ENCODE results near the gene FKBP9. TPM values are rescaled to one million over a fixed set of nuclear protein-coding genes. Genes with fewer than 3 reads are reported as not detected.

FKBP9 gene
- polyA plus RNA-seq, 1 donor (not counting 4 experiments of a cell fraction or from before 2014, with no cell fraction given), result 92.2 TPM

DNA sequence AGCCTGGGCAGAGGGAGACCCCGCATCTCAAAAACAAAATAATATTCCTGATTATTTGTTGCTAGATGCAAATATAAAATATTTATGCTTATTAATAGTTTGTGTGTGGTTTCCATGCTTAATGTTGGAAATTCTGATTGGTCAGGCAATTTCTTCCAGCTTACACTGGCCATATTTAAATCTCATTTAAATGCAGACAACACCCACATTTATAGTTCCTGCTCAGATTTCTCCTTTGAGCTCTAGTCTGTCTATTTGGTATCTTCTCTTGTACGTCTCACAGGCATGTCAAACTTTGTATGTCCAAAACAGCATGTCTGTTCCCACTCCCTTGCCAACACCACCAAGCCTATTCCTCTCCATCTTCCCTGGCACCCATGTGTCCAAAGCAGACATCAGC is 52.5 kb downstream of the FKBP9 start:
- FAIRE-seq (no peak), DNase-seq (ENCODE audit: low read depth, low spot score) (no peak)
- no peak overlapping the region for H2AFZ ChIP-seq (ENCODE audit: control insufficient read depth, low read length)
- dilution Hi-C loops (cut with MboI; ENCODE audit: extremely low pct_ligation_motif_present, low sequenced_read_pairs), result no loop called here
- H3K79me2 ChIP-seq (ENCODE audit: control insufficient read depth, insufficient read depth, low read length), result no peaks in the 10 kb centered on the region
- H4K20me1 ChIP-seq (ENCODE audit: control insufficient read depth, extremely low read depth, insufficient read depth, low read length), result no peaks in the 10 kb centered on the region
- H3K4me3 ChIP-seq (ENCODE audit: control insufficient read depth in 2 of 3, extremely low read depth in 1 of 3, insufficient read depth in 2 of 3, low read depth in 1 of 3, low read length in 3 of 3), result no peak overlapping the region
- no peaks in the 10 kb centered on the region for H3K9me1 ChIP-seq (ENCODE audit: control insufficient read depth, extremely low read depth, insufficient read depth, low read length)
- peaks cover 5 to 7% of the 10 kb centered on the region in 2 experiments for H3K36me3 ChIP-seq (ENCODE audit: control insufficient read depth in 2 of 2, extremely low read depth in 1 of 2, insufficient read depth in 2 of 2, low read length in 2 of 2)
- TF ChIP-seq, protein P1, sequence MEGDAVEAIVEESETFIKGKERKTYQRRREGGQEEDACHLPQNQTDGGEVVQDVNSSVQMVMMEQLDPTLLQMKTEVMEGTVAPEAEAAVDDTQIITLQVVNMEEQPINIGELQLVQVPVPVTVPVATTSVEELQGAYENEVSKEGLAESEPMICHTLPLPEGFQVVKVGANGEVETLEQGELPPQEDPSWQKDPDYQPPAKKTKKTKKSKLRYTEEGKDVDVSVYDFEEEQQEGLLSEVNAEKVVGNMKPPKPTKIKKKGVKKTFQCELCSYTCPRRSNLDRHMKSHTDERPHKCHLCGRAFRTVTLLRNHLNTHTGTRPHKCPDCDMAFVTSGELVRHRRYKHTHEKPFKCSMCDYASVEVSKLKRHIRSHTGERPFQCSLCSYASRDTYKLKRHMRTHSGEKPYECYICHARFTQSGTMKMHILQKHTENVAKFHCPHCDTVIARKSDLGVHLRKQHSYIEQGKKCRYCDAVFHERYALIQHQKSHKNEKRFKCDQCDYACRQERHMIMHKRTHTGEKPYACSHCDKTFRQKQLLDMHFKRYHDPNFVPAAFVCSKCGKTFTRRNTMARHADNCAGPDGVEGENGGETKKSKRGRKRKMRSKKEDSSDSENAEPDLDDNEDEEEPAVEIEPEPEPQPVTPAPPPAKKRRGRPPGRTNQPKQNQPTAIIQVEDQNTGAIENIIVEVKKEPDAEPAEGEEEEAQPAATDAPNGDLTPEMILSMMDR (optimal IDR thresholded peaks at IDR 0.05 in 1 of 3, IDR thresholded peaks at IDR 0.05 in 1 of 3, conservative IDR thresholded peaks at IDR 0.05 in 1 of 3; ENCODE audit: extremely low read depth in 1 of 3, insufficient read depth in 2 of 3, low read length in 3 of 3), result no peak
- no peak for TF ChIP-seq EZH2 (IDR thresholded peaks at IDR 0.05; ENCODE audit: low read length)
- no peaks in the 10 kb centered on the region for H3K27me3 ChIP-seq (ENCODE audit: control insufficient read depth, extremely low read depth, insufficient read depth, low read length)
- H3K9me3 ChIP-seq (ENCODE audit: control insufficient read depth, low read depth, low read length), result no peaks in the 10 kb centered on the region
- no peaks in the 10 kb centered on the region for H3K4me1 ChIP-seq (ENCODE audit: control insufficient read depth, extremely low read depth, insufficient read depth, low read length)
- H3K4me2 ChIP-seq (ENCODE audit: control insufficient read depth, extremely low read depth, insufficient read depth, low read depth, low read length), result no peak overlapping the region
- no peak overlapping the region for H3K27ac ChIP-seq (ENCODE audit: control insufficient read depth, insufficient read depth, low read length)
- H3K9ac ChIP-seq (ENCODE audit: control insufficient read depth, extremely low read depth, insufficient read depth, low read length), result no peak overlapping the region

DNA sequence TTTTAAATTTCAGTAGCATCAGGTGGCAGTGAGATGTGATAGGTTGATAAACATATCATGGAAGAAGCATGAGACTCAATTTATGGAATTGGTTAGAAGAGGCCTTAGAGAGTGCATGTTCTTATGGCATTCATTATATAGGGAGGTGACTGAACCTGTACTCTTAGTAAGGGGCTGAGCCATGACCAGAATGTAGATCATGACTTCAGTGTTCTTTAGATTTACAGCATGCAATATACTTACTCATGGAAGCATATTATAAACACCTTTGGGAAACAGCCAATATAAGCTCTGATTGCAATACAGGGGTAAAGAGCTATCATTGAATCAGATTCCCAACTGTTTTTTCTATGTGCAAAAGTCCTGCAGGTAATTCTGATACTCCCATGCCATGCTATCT is 55.1 kb downstream of the FKBP9 start:
- H4K20me1 ChIP-seq (ENCODE audit: control insufficient read depth, extremely low read depth, insufficient read depth, low read length), result no peaks in the 10 kb centered on the region
- TF ChIP-seq, protein P1 (optimal IDR thresholded peaks at IDR 0.05 in 1 of 3, IDR thresholded peaks at IDR 0.05 in 1 of 3, conservative IDR thresholded peaks at IDR 0.05 in 1 of 3; ENCODE audit: extremely low read depth in 1 of 3, insufficient read depth in 2 of 3, low read length in 3 of 3), result no peak
- no peak for TF ChIP-seq EZH2 (IDR thresholded peaks at IDR 0.05; ENCODE audit: low read length)
- dilution Hi-C loops (cut with MboI; ENCODE audit: extremely low pct_ligation_motif_present, low sequenced_read_pairs), result no loop called here
- no peaks in the 10 kb centered on the region for H3K27me3 ChIP-seq (ENCODE audit: control insufficient read depth, extremely low read depth, insufficient read depth, low read length)
- H3K9me1 ChIP-seq (ENCODE audit: control insufficient read depth, extremely low read depth, insufficient read depth, low read length), result no peaks in the 10 kb centered on the region
- H3K4me2 ChIP-seq (ENCODE audit: control insufficient read depth, extremely low read depth, insufficient read depth, low read depth, low read length), result no peak overlapping the region
- H2AFZ ChIP-seq (ENCODE audit: control insufficient read depth, low read length), result no peak overlapping the region
- no peaks in the 10 kb centered on the region for H3K9me3 ChIP-seq (ENCODE audit: control insufficient read depth, low read depth, low read length)
- H3K79me2 ChIP-seq (ENCODE audit: control insufficient read depth, insufficient read depth, low read length), result no peaks in the 10 kb centered on the region
- DNase-seq (ENCODE audit: low read depth, low spot score) (no peak), FAIRE-seq (no peak)
- no peak overlapping the region for H3K27ac ChIP-seq (ENCODE audit: control insufficient read depth, insufficient read depth, low read length)
- no peak overlapping the region for H3K4me3 ChIP-seq (ENCODE audit: control insufficient read depth in 2 of 3, extremely low read depth in 1 of 3, insufficient read depth in 2 of 3, low read depth in 1 of 3, low read length in 3 of 3)
- peaks cover 5 to 7% of the 10 kb centered on the region in 2 experiments for H3K36me3 ChIP-seq (ENCODE audit: control insufficient read depth in 2 of 2, extremely low read depth in 1 of 2, insufficient read depth in 2 of 2, low read length in 2 of 2)
- no peak overlapping the region for H3K9ac ChIP-seq (ENCODE audit: control insufficient read depth, extremely low read depth, insufficient read depth, low read length)
- no peaks in the 10 kb centered on the region for H3K4me1 ChIP-seq (ENCODE audit: control insufficient read depth, extremely low read depth, insufficient read depth, low read length)

Measured in keratinocyte (primary cell).